GM12864 (cell line): ENCODE results near the gene CALD1.

Source experiments
- DNase-seq: peaks from one replicate; pipeline ENCODE4 v3.0.0-alpha.2; 2011; ENCODE audit warnings: low read depth
- H3K4me3 ChIP-seq: 2 replicates; pipeline ENCODE4 v1.5.1; 2011; ENCODE audit warnings: mild to moderate bottlenecking, low read depth, low read length, control low read depth
- TF ChIP-seq, protein P1 (sequence below): IDR thresholded peaks from 2 replicates; pipeline ENCODE4 v1.5.1; 2011; ENCODE audit warnings: low read depth, mild to moderate bottlenecking, moderate library complexity, low read length, control low read depth, inconsistent platforms; ENCODE audit errors: missing control alignments

The CALD1 gene

DNA sequence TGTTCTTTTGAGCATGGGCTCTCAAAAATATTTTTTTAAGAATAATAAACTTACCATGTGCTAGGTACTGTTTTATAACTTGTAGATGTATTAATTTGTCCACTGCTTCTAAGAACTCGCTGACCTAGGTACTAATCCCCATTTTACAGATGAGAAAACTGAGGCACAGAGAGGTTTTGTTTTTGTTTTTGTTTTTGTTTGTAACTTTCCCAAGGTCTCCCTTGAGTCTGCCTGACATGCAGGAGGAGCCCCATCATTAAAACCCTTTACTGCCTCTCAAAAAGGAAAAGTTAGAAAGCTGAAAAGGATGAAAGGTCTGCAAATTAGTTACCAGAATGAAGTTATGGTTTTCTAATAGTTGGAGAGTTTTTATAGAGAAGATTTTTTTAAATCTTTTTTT is 168.4 kb downstream of the CALD1 start:
- no peak for DNase-seq
- TF ChIP-seq, protein P1, sequence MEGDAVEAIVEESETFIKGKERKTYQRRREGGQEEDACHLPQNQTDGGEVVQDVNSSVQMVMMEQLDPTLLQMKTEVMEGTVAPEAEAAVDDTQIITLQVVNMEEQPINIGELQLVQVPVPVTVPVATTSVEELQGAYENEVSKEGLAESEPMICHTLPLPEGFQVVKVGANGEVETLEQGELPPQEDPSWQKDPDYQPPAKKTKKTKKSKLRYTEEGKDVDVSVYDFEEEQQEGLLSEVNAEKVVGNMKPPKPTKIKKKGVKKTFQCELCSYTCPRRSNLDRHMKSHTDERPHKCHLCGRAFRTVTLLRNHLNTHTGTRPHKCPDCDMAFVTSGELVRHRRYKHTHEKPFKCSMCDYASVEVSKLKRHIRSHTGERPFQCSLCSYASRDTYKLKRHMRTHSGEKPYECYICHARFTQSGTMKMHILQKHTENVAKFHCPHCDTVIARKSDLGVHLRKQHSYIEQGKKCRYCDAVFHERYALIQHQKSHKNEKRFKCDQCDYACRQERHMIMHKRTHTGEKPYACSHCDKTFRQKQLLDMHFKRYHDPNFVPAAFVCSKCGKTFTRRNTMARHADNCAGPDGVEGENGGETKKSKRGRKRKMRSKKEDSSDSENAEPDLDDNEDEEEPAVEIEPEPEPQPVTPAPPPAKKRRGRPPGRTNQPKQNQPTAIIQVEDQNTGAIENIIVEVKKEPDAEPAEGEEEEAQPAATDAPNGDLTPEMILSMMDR: no peak
- H3K4me3 ChIP-seq: no peak overlapping the region

DNA sequence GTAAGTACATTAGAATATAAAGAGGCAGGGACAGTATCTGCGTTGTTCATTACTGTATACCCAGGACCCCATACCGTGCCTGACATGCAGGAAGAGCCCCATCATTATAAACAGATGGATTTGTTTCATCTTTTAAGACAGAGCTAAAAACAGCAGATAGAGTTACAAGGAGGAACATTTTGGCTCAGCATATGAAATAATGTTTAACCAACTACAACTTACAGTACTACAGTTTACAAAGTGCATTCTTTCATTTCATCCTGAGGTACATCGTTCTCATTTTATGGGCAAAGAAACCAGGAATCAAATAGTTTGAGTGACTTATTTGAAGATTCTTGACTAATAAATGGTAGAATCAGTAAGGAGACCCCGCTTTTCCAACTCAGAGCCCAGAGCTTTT is 168.8 kb downstream of the CALD1 start:
- no peak for DNase-seq
- TF ChIP-seq, protein P1: no peak
- H3K4me3 ChIP-seq: no peak overlapping the region

GRCh38 chr7:134948736-134949135 is 169.3 kb downstream of the CALD1 start:
- H3K4me3 ChIP-seq: no peak overlapping the region
- no peak for DNase-seq

DNA sequence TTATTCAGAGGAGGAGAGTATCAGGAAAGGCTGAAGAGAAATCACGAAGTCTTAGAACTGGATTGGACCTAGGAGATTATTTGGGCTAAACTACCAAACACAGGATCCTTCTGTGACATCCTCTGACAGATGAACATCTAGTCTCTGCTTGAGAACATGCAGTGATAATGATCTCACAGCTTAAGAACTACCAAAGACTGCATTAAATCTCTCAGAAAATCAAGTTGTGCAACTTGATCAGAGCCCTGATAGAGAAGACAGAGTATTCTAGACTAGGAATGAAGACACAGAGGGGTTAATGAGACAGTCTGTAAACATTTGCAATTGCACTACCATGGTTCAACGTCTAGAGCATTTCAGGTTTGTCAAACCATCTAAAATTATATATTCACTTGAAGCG is 169.7 kb downstream of the CALD1 start:
- no peak overlapping the region for H3K4me3 ChIP-seq
- DNase-seq: no peak
- TF ChIP-seq, protein P1: no peak

More at GRCh38 chr7:134948736-134949135, 169.3 kb downstream of the CALD1 start:
- TF ChIP-seq, protein P1: no peak

DNA sequence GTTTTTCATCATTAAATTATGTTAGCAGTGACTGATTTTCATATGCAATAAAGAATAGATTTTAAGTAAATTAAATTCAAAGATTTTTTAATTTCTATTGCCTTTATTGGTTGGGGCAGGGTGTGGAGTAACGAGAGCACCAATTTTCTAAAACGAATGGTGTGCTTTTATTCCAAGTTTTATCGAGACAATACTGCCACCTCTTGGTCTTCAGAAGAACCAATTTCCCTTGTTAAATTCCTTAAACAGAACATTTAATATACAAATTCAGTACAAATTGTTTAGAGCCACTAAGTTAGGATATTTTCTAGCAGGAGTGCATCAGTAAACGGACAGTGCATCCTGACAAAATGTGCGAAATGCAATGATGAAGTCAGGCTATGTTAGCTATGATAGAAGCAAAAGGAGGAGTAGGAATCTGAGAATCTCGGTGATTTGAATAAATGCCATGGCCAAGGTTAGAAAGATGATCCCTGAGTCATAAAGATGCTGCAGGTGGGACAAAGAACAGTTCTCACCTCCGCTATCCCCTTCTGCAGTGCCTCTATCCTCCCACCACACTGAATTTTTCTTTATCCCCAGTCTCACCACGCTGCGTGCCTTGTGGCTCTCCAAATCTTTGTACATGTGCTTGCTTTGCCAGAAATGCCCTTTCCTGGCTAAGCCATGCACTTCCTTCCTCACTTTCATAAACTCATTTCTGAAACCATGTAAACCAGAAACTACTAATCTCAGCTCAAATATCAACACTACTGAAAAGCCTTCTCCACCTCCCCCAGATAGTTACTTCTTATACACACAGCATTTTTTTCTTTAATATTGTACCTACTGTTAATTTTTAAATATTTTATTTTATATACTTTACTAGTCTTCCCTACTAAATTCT is 175.0 kb downstream of the CALD1 start:
- no peak overlapping the region for H3K4me3 ChIP-seq
- TF ChIP-seq, protein P1: peak; percentile 45
- DNase-seq: no peak

- DNase-seq: no peak
- TF ChIP-seq, protein P1: no peak
- H3K4me3 ChIP-seq: no peak overlapping the region
Observed at GRCh38 chr7:134957005-134957404, 177.6 kb downstream of the CALD1 start.

DNA sequence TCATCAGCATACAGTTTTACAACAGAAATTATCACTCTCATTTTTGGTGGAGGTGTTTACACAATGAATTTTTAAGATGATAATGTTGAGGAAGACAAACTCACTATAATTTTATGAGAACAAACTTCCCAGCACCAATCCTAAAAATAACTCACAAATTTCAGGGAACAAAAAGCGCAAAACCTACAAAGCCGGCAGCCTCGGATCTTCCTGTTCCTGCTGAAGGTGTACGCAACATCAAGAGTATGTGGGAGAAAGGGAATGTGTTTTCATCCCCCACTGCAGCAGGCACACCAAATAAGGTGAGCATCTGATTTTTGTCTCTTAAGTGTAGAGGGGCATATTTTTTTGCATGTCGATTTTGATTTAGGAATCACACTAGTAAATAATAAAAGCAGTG is 180.4 kb downstream of the CALD1 start:
- TF ChIP-seq, protein P1: no peak
- H3K4me3 ChIP-seq: no peak overlapping the region
- DNase-seq: no peak
